Hematopoietic multipotent progenitor cell treated with erythropoietin and hydrocortisone succinate and interleukin-3 and kit ligand, for 8 days (in vitro differentiated cells): ENCODE data around the gene ITGAD.

Source experiments
- DNase-seq: peaks from one replicate; pipeline ENCODE4 v3.0.0-alpha.2; 2015

Gene ITGAD

GRCh38 chr16:31461201-31461920 lies 68.2 kb downstream of the ITGAD start:
- no peak for DNase-seq

GRCh38 chr16:31461921-31462804 lies 69.0 kb downstream of the ITGAD start:
- no peak for DNase-seq

- no peak for DNase-seq
Observed at GRCh38 chr16:31464348-31464769, 71.2 kb downstream of the ITGAD start.

- DNase-seq, result no peak
Observed at GRCh38 chr16:31464781-31465260, 71.7 kb downstream of the ITGAD start.

- no peak for DNase-seq
Observed at GRCh38 chr16:31465788-31466370, 72.7 kb downstream of the ITGAD start.

GRCh38 chr16:31466381-31466841 lies 73.3 kb downstream of the ITGAD start:
- no peak for DNase-seq

- no peak for DNase-seq
Observed at GRCh38 chr16:31467151-31467773, 74.1 kb downstream of the ITGAD start.

GRCh38 chr16:31467858-31468257 lies 74.7 kb downstream of the ITGAD start:
- no peak for DNase-seq

GRCh38 chr16:31470615-31471014 lies 77.5 kb downstream of the ITGAD start:
- DNase-seq, result no peak

GRCh38 chr16:31471241-31471874 lies 78.2 kb downstream of the ITGAD start:
- no peak for DNase-seq

GRCh38 chr16:31471875-31472708 lies 79.0 kb downstream of the ITGAD start, which contains the start of gene TGFB1I1:
Gene TGFB1I1 (plus strand): TSS chr16:31472152. CDS start chr16:31472189, 37 bp downstream.
- DNase-seq, result no peak

- peak; percentile 91 for DNase-seq
Observed at GRCh38 chr16:31472709-31473203, 79.6 kb downstream of the ITGAD start.

- no peak for DNase-seq
Observed at GRCh38 chr16:31473264-31473984, 80.3 kb downstream of the ITGAD start.

- peak; percentile 60 for DNase-seq
Observed at GRCh38 chr16:31474173-31474714, 81.1 kb downstream of the ITGAD start.

- no peak for DNase-seq
Observed at GRCh38 chr16:31474773-31475738, 81.9 kb downstream of the ITGAD start.

- DNase-seq, result peak; percentile 54
Observed at GRCh38 chr16:31475946-31476302, 82.8 kb downstream of the ITGAD start.
